ENCODE results near the gene SUMO3.

Gene SUMO3

DNA sequence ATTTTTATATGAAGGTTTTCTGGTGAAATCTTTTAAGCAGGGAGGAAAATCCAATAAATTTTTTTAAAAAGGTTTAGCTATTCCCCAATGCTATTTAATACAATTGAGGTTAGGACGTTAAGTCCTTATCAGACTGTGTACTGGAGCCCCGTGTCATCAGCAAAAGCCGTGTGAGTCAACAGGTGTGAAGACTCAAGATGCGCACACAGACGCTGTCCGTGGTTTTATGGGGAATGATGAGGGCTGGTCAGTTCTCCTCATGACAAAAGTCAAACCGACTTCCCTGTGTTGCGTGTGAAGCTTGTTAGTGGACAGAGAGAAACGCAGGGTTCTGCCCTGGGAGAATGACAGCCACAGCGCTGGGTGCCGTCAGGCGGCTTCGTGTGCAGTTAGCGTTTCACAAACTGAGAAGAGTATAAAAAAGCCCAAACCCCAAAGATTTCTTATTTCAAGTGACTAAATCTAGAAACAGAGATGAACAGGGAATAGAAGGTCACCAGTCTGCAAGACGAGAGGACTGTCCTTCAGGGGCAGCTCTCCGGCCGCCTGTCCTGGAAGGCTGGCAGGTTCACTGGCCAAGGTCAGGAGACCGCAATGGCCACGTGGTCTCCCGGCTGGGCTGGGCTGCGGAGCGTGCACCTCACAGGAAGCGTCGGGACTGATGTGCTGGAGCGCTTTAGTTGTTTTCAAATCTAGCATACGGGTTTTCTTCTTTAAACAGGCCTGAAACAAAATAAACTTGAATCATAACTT is 33.2 kb upstream of the SUMO3 start:
- Histone ChIP-seq H3K36me3 (ENCODE audit: low read depth) (peaks cover 66% of the 10 kb centered on the region), H3K27me3 (ENCODE audit: insufficient read depth, poor library complexity, severe bottlenecking) (no peaks in the 10 kb centered on the region), H3K27ac (ENCODE audit: poor library complexity, severe bottlenecking) (no peak overlapping the region), H3K9me3 (ENCODE audit: severe bottlenecking) (no peaks in the 10 kb centered on the region), H3K4me3 (ENCODE audit: severe bottlenecking) (no peak overlapping the region), H3K4me1 (ENCODE audit: insufficient read depth, poor library complexity, severe bottlenecking) (peaks cover 2% of the 10 kb centered on the region)
- ATAC-seq (ENCODE audit: low read depth): no peak
- TF ChIP-seq, protein P1, sequence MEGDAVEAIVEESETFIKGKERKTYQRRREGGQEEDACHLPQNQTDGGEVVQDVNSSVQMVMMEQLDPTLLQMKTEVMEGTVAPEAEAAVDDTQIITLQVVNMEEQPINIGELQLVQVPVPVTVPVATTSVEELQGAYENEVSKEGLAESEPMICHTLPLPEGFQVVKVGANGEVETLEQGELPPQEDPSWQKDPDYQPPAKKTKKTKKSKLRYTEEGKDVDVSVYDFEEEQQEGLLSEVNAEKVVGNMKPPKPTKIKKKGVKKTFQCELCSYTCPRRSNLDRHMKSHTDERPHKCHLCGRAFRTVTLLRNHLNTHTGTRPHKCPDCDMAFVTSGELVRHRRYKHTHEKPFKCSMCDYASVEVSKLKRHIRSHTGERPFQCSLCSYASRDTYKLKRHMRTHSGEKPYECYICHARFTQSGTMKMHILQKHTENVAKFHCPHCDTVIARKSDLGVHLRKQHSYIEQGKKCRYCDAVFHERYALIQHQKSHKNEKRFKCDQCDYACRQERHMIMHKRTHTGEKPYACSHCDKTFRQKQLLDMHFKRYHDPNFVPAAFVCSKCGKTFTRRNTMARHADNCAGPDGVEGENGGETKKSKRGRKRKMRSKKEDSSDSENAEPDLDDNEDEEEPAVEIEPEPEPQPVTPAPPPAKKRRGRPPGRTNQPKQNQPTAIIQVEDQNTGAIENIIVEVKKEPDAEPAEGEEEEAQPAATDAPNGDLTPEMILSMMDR (IDR thresholded peaks at IDR 0.05; ENCODE audit: poor library complexity, severe bottlenecking): no peak
- DNase-seq (ENCODE audit: low spot score): no peak

DNA sequence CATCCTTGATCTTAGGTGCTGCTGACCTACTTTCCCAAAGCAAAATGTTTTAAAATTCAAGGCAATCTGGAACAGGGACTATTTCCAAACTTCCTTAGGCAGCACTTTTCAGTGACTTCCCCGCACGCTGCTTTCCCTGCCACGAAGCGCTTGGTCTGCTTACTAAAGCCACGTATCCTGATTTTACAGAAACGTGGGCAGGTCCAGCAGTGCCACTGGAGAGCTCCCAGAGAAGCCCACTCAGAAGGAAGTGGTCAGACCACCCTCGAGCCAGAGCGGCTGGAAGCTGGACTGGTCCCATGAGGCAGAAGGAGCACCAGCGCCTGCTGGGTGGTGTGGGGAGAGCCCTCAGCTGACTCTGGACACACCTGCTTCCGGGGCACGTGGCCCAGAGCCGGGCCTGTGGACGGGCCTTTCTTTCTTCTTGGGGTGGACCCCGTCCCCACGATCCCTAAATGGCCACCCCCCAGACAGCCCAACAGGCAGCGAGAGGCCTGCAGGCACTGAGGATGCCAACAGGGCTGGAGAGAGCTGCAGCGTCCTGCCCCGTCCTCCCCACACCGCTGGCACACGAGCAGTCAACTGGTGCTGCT is 32.4 kb upstream of the SUMO3 start:
- H3K9me3 ChIP-seq (ENCODE audit: severe bottlenecking): no peaks in the 10 kb centered on the region
- peaks cover 3% of the 10 kb centered on the region for H3K4me1 ChIP-seq (ENCODE audit: insufficient read depth, poor library complexity, severe bottlenecking)
- H3K4me3 ChIP-seq (ENCODE audit: severe bottlenecking): no peak overlapping the region
- no peak for ATAC-seq (ENCODE audit: low read depth)
- peaks cover 60% of the 10 kb centered on the region for H3K36me3 ChIP-seq (ENCODE audit: low read depth)
- no peak overlapping the region for H3K27ac ChIP-seq (ENCODE audit: poor library complexity, severe bottlenecking)
- H3K27me3 ChIP-seq (ENCODE audit: insufficient read depth, poor library complexity, severe bottlenecking): no peaks in the 10 kb centered on the region
- TF ChIP-seq, protein P1 (IDR thresholded peaks at IDR 0.05; ENCODE audit: poor library complexity, severe bottlenecking): no peak
- no peak for DNase-seq (ENCODE audit: low spot score)

DNA sequence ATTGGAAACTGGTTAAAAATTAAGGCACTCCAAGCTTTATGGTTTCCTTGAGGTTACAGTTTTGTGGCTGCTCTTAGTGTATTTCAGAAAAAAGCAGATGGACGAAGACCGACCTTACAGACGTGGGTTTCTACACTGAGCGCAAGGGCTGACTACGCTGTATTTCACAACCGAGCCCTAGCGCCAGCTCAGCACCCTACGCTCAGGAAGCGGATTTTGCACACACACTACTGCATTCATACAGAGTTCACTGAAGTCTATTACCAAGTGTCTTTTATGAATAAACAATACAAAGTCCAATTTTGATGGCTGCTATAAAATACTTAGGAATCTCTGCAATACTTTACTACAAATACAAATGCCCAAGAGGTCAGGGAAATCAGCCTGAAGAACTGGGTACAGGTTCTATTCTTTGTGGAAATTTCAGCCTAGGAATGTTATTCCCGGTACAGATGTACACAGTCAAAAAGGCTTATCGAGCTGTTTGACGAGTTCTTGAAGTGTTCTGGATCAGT is 31.8 kb upstream of the SUMO3 start:
- Histone ChIP-seq H3K9me3 (ENCODE audit: severe bottlenecking) (no peaks in the 10 kb centered on the region), H3K27me3 (ENCODE audit: insufficient read depth, poor library complexity, severe bottlenecking) (no peaks in the 10 kb centered on the region), H3K4me3 (ENCODE audit: severe bottlenecking) (no peak overlapping the region), H3K4me1 (ENCODE audit: insufficient read depth, poor library complexity, severe bottlenecking) (peaks cover 3% of the 10 kb centered on the region), H3K36me3 (ENCODE audit: low read depth) (peaks cover 54% of the 10 kb centered on the region), H3K27ac (ENCODE audit: poor library complexity, severe bottlenecking) (no peak overlapping the region)
- DNase-seq (ENCODE audit: low spot score) (no peak), ATAC-seq (ENCODE audit: low read depth) (no peak)
- TF ChIP-seq, protein P1 (IDR thresholded peaks at IDR 0.05; ENCODE audit: poor library complexity, severe bottlenecking): no peak

DNA sequence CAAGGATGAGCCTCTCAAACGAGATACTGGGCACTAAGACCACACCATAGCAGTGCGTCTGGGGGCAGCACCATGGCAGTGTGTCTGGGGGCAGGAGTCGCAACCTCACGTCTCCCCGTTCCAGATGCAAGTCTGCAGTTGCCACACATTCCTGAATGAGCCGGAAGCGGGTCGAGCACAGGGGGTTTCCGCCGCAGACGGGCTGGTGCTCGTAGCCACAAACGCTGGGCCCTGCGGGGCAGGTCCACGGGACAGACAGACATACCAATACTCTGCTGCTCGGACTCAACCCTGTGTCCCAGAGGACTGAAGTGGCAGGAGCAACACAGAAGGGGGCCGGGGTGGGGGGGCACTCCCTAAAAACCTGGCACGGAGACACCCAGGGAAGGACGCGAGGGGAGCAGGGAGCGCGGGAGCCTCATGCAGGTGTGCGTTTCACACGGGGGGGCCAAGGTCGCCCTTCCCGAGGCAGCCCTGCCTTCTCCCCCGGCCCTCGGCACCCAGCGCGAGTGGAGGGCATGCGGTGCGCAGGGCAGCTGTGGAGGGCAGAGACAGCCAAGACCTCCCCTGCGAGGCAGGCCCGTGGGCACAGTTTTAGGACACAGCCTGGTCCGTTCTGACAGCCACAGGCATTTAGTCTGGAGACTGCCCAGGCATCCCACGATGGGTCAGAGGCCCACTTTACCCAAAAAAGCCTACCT is 31.1 kb upstream of the SUMO3 start:
- Histone ChIP-seq H3K36me3 (ENCODE audit: low read depth) (peaks cover 47% of the 10 kb centered on the region), H3K27me3 (ENCODE audit: insufficient read depth, poor library complexity, severe bottlenecking) (no peaks in the 10 kb centered on the region), H3K9me3 (ENCODE audit: severe bottlenecking) (no peaks in the 10 kb centered on the region), H3K4me3 (ENCODE audit: severe bottlenecking) (no peak overlapping the region), H3K27ac (ENCODE audit: poor library complexity, severe bottlenecking) (no peak overlapping the region), H3K4me1 (ENCODE audit: insufficient read depth, poor library complexity, severe bottlenecking) (peaks cover 3% of the 10 kb centered on the region)
- no peak for DNase-seq (ENCODE audit: low spot score)
- no peak for ATAC-seq (ENCODE audit: low read depth)
- TF ChIP-seq, protein P1 (IDR thresholded peaks at IDR 0.05; ENCODE audit: poor library complexity, severe bottlenecking): no peak
